ENCODE results near the gene ALDH4A1.

DNA sequence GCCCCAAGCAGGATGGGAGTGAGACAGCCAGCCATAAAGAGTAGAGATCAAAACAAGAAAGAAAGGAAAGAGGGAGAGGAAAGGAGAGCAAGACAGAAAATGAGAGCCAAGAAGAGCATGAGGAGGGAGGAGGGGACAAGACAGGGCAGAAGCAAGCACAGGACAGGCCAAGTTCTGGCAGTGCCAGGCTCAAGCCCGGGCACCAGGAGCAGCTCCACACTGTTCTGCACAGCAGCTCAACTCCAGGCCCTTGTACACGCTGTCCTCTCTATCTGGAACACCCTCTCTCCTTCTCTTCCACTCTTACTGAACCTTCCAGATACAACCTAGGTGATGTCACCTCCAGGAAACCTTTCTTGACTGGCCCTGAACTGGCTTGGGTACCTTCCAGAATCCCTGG lies 42.5 kb upstream of the ALDH4A1 start:
- TF ChIP-seq CTCF (IDR thresholded peaks at IDR 0.05), result no peak
- TF ChIP-seq POLR2A (IDR thresholded peaks at IDR 0.05), result no peak

All from lower leg skin (tissue), 3 donors.